ENCODE data around the gene DYNLT5.
"Not testable (repeated sequence)": the region's sequence is repeated elsewhere in the genome, so short reads cannot be mapped to it uniquely, and the experiment has no call there.

The DYNLT5 gene

GRCh38 chr1:66778266-66778665, 26.0 kb downstream of the DYNLT5 start:
- no peak overlapping the region for H3K27ac ChIP-seq
- H3K4me3 ChIP-seq (ENCODE audit: low read depth in 1 of 2, low read length in 1 of 2) = no peak overlapping the region

DNA sequence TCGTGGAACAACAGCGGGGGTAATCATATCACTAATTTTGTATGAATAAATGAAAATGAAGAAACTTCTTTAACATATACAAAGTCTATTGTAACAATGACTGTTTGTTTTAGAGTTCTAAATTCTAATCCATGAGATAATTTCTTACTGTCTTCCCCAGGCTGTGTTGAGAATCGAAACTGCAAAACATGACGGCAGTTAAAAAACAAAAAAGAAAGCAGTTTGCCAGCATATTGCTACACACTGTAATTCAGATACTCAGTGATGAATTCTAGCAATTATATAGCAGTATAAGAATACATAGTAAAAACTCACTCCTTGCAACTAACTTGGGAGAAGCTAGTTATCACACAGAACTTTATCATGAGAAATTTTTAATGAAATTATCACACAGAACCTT, 26.7 kb downstream of the DYNLT5 start:
- Histone ChIP-seq H3K4me3 (ENCODE audit: low read depth in 1 of 2, low read length in 1 of 2) (no peak overlapping the region), H3K27ac (no peak overlapping the region), H3K4me1 (ENCODE audit: control insufficient read depth in 1 of 2, insufficient read depth in 1 of 2, low read depth in 1 of 2, low read length in 1 of 2) (no peaks in the 10 kb centered on the region), H3K36me3 (peaks cover 50% of the 10 kb centered on the region), H3K27me3 (no peaks in the 10 kb centered on the region), H3K9me3 (no peaks in the 10 kb centered on the region)
- TF ChIP-seq CTCF (IDR thresholded peaks at IDR 0.05) = no peak

More at GRCh38 chr1:66778266-66778665, 26.0 kb downstream of the DYNLT5 start:
- no peaks in the 10 kb centered on the region for H3K27me3 ChIP-seq
- no peak for TF ChIP-seq CTCF (IDR thresholded peaks at IDR 0.05)
- no peaks in the 10 kb centered on the region for H3K4me1 ChIP-seq (ENCODE audit: control insufficient read depth in 1 of 2, insufficient read depth in 1 of 2, low read depth in 1 of 2, low read length in 1 of 2)
- peaks cover 55% of the 10 kb centered on the region for H3K36me3 ChIP-seq
- H3K9me3 ChIP-seq = no peaks in the 10 kb centered on the region

GRCh38 chr1:66779475-66780078, 27.3 kb downstream of the DYNLT5 start:
- H3K9me3 ChIP-seq = no peaks in the 10 kb centered on the region
- no peaks in the 10 kb centered on the region for H3K27me3 ChIP-seq
- H3K27ac ChIP-seq = no peak overlapping the region
- no peaks in the 10 kb centered on the region for H3K4me1 ChIP-seq (ENCODE audit: control insufficient read depth in 1 of 2, insufficient read depth in 1 of 2, low read depth in 1 of 2, low read length in 1 of 2)
- peaks cover 44% of the 10 kb centered on the region for H3K36me3 ChIP-seq
- TF ChIP-seq CTCF (IDR thresholded peaks at IDR 0.05) = no peak
- H3K4me3 ChIP-seq (ENCODE audit: low read depth in 1 of 2, low read length in 1 of 2) = no peak overlapping the region

GRCh38 chr1:66785800-66786199, 33.5 kb downstream of the DYNLT5 start:
- not testable (repeated sequence) for H3K27ac ChIP-seq; H3K27me3 ChIP-seq; H3K9me3 ChIP-seq; H3K36me3 ChIP-seq; H3K4me3 ChIP-seq (ENCODE audit: low read depth in 1 of 2, low read length in 1 of 2); H3K4me1 ChIP-seq (ENCODE audit: control insufficient read depth in 1 of 2, insufficient read depth in 1 of 2, low read depth in 1 of 2, low read length in 1 of 2)

GRCh38 chr1:66787641-66788040, 35.4 kb downstream of the DYNLT5 start:
- Histone ChIP-seq H3K4me3 (ENCODE audit: low read depth in 1 of 2, low read length in 1 of 2) (no peak overlapping the region), H3K27me3 (no peaks in the 10 kb centered on the region), H3K27ac (no peak overlapping the region), H3K36me3 (no peaks in the 10 kb centered on the region), H3K9me3 (no peaks in the 10 kb centered on the region), H3K4me1 (ENCODE audit: control insufficient read depth in 1 of 2, insufficient read depth in 1 of 2, low read depth in 1 of 2, low read length in 1 of 2) (no peaks in the 10 kb centered on the region)
- no peak for TF ChIP-seq CTCF (IDR thresholded peaks at IDR 0.05)

GRCh38 chr1:66788231-66788939, 36.1 kb downstream of the DYNLT5 start:
- TF ChIP-seq CTCF (IDR thresholded peaks at IDR 0.05) = no peak
- H3K36me3 ChIP-seq = no peaks in the 10 kb centered on the region
- no peaks in the 10 kb centered on the region for H3K27me3 ChIP-seq
- no peaks in the 10 kb centered on the region for H3K4me1 ChIP-seq (ENCODE audit: control insufficient read depth in 1 of 2, insufficient read depth in 1 of 2, low read depth in 1 of 2, low read length in 1 of 2)
- H3K4me3 ChIP-seq (ENCODE audit: low read depth in 1 of 2, low read length in 1 of 2) = no peak overlapping the region
- H3K9me3 ChIP-seq = no peaks in the 10 kb centered on the region
- no peak overlapping the region for H3K27ac ChIP-seq

Data from neutrophil (primary cell).